Nephron progenitor cell (in vitro differentiated cells): Measurements from ENCODE around the gene SLC22A1.

Experiments
- DNase-seq: peaks from one replicate; pipeline ENCODE4 v3.0.0; 2021
- H3K27ac Mint-ChIP-seq: 2 replicates; pipeline ENCODE4 v1.8.0; 2021; ENCODE audit warnings: mild to moderate bottlenecking, moderate library complexity, mixed read lengths
- H3K27me3 Mint-ChIP-seq: 2 replicates; pipeline ENCODE4 v1.8.0; 2021; ENCODE audit warnings: mild to moderate bottlenecking, low read depth, mixed read lengths; ENCODE audit not compliant: poor library complexity
- H3K36me3 Mint-ChIP-seq: 2 replicates; pipeline ENCODE4 v1.8.0; 2021; ENCODE audit warnings: low read depth, mixed read lengths
- H3K4me1 Mint-ChIP-seq: 2 replicates; pipeline ENCODE4 v1.8.0; 2021; ENCODE audit warnings: mixed read lengths
- H3K4me3 Mint-ChIP-seq: 2 replicates; pipeline ENCODE4 v1.8.0; 2021; ENCODE audit warnings: mild to moderate bottlenecking, moderate library complexity, mixed read lengths
- H3K9me3 Mint-ChIP-seq: 2 replicates; pipeline ENCODE4 v1.8.0; 2021; ENCODE audit warnings: mild to moderate bottlenecking, moderate library complexity, mixed read lengths
- CTCF ChIP-seq: fragments of 200-600 bp; sonication (generic); IDR thresholded peaks from 2 replicates; pipeline ENCODE4 v1.5.0; 2021; ENCODE audit warnings: antibody characterized with exemption

SLC22A1 gene

DNA sequence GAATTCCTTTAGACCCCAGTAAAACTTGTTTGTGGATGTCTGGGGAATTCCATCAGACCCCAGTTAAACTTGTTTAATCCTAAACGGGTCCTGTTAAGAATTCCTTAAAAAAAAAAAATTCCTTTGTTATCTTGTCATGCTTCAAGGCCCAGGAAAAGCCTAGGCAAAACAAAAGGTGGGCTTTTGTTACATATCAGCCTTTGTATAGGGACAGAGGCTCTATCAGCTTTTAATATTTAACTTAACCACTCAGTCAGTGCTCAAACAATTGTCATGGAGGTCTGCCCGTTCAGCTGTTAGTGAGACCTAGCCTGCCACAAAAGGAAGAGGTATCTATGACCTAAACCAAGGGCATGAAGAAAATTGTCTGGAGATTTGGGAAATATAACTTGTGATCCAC, 53.1 kb downstream of the SLC22A1 start:
- Mint-ChIP-seq H3K36me3 (no peaks in the 10 kb centered on the region), H3K27ac (no peak overlapping the region), H3K27me3 (peaks cover 12% of the 10 kb centered on the region), H3K4me3 (no peak overlapping the region), H3K4me1 (peaks cover 35% of the 10 kb centered on the region), H3K9me3 (no peaks in the 10 kb centered on the region)
- no peak for DNase-seq
- no peak for TF ChIP-seq CTCF

- H3K4me3 Mint-ChIP-seq, result no peak overlapping the region
- peaks cover 8% of the 10 kb centered on the region for H3K27me3 Mint-ChIP-seq
- H3K27ac Mint-ChIP-seq, result no peak overlapping the region
- no peak for TF ChIP-seq CTCF
- no peaks in the 10 kb centered on the region for H3K36me3 Mint-ChIP-seq
- no peaks in the 10 kb centered on the region for H3K9me3 Mint-ChIP-seq
- peaks cover 21% of the 10 kb centered on the region for H3K4me1 Mint-ChIP-seq
- DNase-seq, result no peak
These were observed 55.6 kb downstream of the SLC22A1 start for GRCh38 chr6:160177220-160177619.

DNA sequence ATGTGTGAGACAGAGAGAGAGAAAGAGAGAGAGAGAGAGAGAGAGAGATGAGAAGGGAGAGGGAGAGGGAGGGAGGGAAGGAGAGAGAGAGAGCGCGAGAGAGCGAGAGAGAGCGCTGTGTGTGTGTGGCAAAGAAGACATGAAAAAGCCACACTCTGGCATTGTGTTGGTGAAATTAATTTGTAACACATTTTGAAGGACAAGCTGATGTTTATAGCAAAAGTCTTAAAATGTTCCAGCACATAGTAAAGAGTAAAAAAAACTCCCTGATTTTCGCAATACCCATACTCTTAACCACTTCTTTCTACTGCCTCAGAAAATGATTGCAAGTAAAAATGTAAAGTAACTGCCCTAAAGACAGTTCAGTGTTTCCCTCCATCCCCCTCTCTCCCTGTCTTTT, 56.7 kb downstream of the SLC22A1 start:
- H3K36me3 Mint-ChIP-seq, result no peaks in the 10 kb centered on the region
- H3K9me3 Mint-ChIP-seq, result no peaks in the 10 kb centered on the region
- no peak for TF ChIP-seq CTCF
- peaks cover 8% of the 10 kb centered on the region for H3K27me3 Mint-ChIP-seq
- no peak overlapping the region for H3K4me3 Mint-ChIP-seq
- peaks cover 21% of the 10 kb centered on the region for H3K4me1 Mint-ChIP-seq
- DNase-seq, result no peak
- no peak overlapping the region for H3K27ac Mint-ChIP-seq

GRCh38 chr6:160180706-160181105, 59.1 kb downstream of the SLC22A1 start:
- no peak for DNase-seq
- Mint-ChIP-seq H3K9me3 (peaks cover 9% of the 10 kb centered on the region), H3K4me1 (peaks cover 9% of the 10 kb centered on the region), H3K27ac (no peak overlapping the region), H3K36me3 (no peaks in the 10 kb centered on the region), H3K27me3 (peaks cover 3% of the 10 kb centered on the region), H3K4me3 (no peak overlapping the region)
- TF ChIP-seq CTCF, result no peak

GRCh38 chr6:160188773-160189172, 67.2 kb downstream of the SLC22A1 start:
- no peaks in the 10 kb centered on the region for H3K36me3 Mint-ChIP-seq
- no peak for TF ChIP-seq CTCF
- H3K27me3 Mint-ChIP-seq, result peaks cover 4% of the 10 kb centered on the region
- peaks cover 36% of the 10 kb centered on the region for H3K9me3 Mint-ChIP-seq
- no peaks in the 10 kb centered on the region for H3K4me1 Mint-ChIP-seq
- H3K27ac Mint-ChIP-seq, result no peak overlapping the region
- no peak overlapping the region for H3K4me3 Mint-ChIP-seq
- no peak for DNase-seq

GRCh38 chr6:160190081-160190480, 68.5 kb downstream of the SLC22A1 start:
- TF ChIP-seq CTCF, result no peak

More at GRCh38 chr6:160190081-160190480, 68.5 kb downstream of the SLC22A1 start:
- Mint-ChIP-seq H3K27ac (no peak overlapping the region), H3K27me3 (peaks cover 4% of the 10 kb centered on the region), H3K4me1 (no peaks in the 10 kb centered on the region), H3K9me3 (peaks cover 42% of the 10 kb centered on the region), H3K4me3 (no peak overlapping the region), H3K36me3 (no peaks in the 10 kb centered on the region)
- no peak for DNase-seq
